Neuronal stem cell (in vitro differentiated cells): Measurements from ENCODE around the gene MRAP.

ENCODE experiments used
- DNase-seq: peaks from one replicate; pipeline ENCODE4 v3.0.0-alpha.2; 2013; ENCODE audit warnings: low spot score
- H2AFZ ChIP-seq: one replicate; pipeline ENCODE4 v1.6.1; 2013; ENCODE audit warnings: mild to moderate bottlenecking, low read length, inconsistent platforms
- H2AK5ac ChIP-seq: 2 replicates; pipeline ENCODE4 v1.6.1; 2013; ENCODE audit warnings: low read depth, mild to moderate bottlenecking, inconsistent platforms, low read length, moderate library complexity, mixed read lengths
- H2BK120ac ChIP-seq: 2 replicates; pipeline ENCODE4 v1.6.1; 2013; ENCODE audit warnings: low read depth, mild to moderate bottlenecking, inconsistent platforms, low read length, moderate library complexity, mixed read lengths
- H2BK12ac ChIP-seq: one replicate; pipeline ENCODE4 v1.6.1; 2013; ENCODE audit warnings: low read length, inconsistent platforms
- H2BK15ac ChIP-seq: 2 replicates; pipeline ENCODE4 v1.6.1; 2013; ENCODE audit warnings: mild to moderate bottlenecking, low read length, inconsistent platforms, mixed read lengths
- H2BK5ac ChIP-seq: one replicate; pipeline ENCODE4 v1.6.1; 2013; ENCODE audit warnings: inconsistent platforms, mild to moderate bottlenecking, low read length, moderate library complexity
- H3K14ac ChIP-seq: one replicate; pipeline ENCODE4 v1.6.1; 2013; ENCODE audit warnings: low read length, inconsistent platforms
- H3K18ac ChIP-seq: 2 replicates; pipeline ENCODE4 v1.6.1; 2013; ENCODE audit warnings: low read length, inconsistent platforms
- H3K23ac ChIP-seq: 2 replicates; pipeline ENCODE4 v1.6.1; 2013; ENCODE audit warnings: low read depth, mild to moderate bottlenecking, mixed read lengths, low read length, inconsistent platforms; ENCODE audit not compliant: poor library complexity
- H3K27ac ChIP-seq: replicated peaks from 3 replicates; pipeline ENCODE4 v1.5.1; 2013; ENCODE audit warnings: low read length, inconsistent platforms
- H3K27me3 ChIP-seq, 3 experiments: 2 replicates each; pipeline ENCODE4 v1.6.1; 2013; ENCODE audit warnings: low read length in 3 of 3, mild to moderate bottlenecking in 2 of 3, inconsistent platforms in 1 of 3, low read depth in 1 of 3, mixed read lengths in 1 of 3, moderate library complexity in 1 of 3; ENCODE audit not compliant: control insufficient read depth in 3 of 3, insufficient read depth in 3 of 3
- H3K36me3 ChIP-seq, 2 donors: replicated peaks in 1 of 2; 2 replicates each; pipeline ENCODE4 v1.6.1; 2013; ENCODE audit warnings: low read length in 2 of 2; ENCODE audit not compliant: control insufficient read depth in 2 of 2, insufficient read depth in 2 of 2
- H3K4ac ChIP-seq: 2 replicates; pipeline ENCODE4 v1.6.1; 2013; ENCODE audit warnings: inconsistent platforms, mild to moderate bottlenecking, low read length, moderate library complexity
- H3K4me1 ChIP-seq, 2 donors: 1 replicate in 1 of 2; 2 replicates in 1 of 2; pipeline ENCODE4 v1.6.1; 2013; ENCODE audit warnings: low read length in 2 of 2, low read depth in 1 of 2; ENCODE audit not compliant: control insufficient read depth in 2 of 2, insufficient read depth in 1 of 2
- H3K4me2 ChIP-seq: one replicate; pipeline ENCODE4 v1.6.1; 2013; ENCODE audit warnings: mild to moderate bottlenecking, low read length, inconsistent platforms; ENCODE audit not compliant: insufficient read depth, poor library complexity, severe bottlenecking
- H3K4me3 ChIP-seq, 2 donors: 2 replicates each; pipeline ENCODE4 v1.5.1; 2013; ENCODE audit warnings: low read length in 2 of 2, mild to moderate bottlenecking in 2 of 2, inconsistent platforms in 1 of 2, moderate library complexity in 1 of 2
- H3K79me1 ChIP-seq: one replicate; pipeline ENCODE4 v1.6.1; 2013; ENCODE audit warnings: low read depth, mild to moderate bottlenecking, inconsistent platforms, low read length, moderate library complexity
- H3K9ac ChIP-seq: one replicate; pipeline ENCODE4 v1.6.1; 2013; ENCODE audit warnings: mild to moderate bottlenecking, low read depth, low read length, inconsistent platforms; ENCODE audit not compliant: poor library complexity
- H3K9me3 ChIP-seq, 2 donors: replicated peaks in 1 of 2; 2 replicates each; pipeline versions ENCODE3 to v1.6.1; 2013; ENCODE audit warnings: low read length in 2 of 2, mild to moderate bottlenecking in 2 of 2, inconsistent platforms in 1 of 2, low read depth in 1 of 2, mixed read lengths in 1 of 2, moderate library complexity in 1 of 2; ENCODE audit not compliant: control insufficient read depth in 2 of 2, insufficient read depth in 1 of 2
- H4K8ac ChIP-seq: one replicate; pipeline ENCODE4 v1.6.1; 2013; ENCODE audit warnings: low read depth, mild to moderate bottlenecking, inconsistent platforms, low read length, moderate library complexity
- H4K91ac ChIP-seq: one replicate; pipeline ENCODE4 v1.6.1; 2013; ENCODE audit warnings: low read length, low read depth, mild to moderate bottlenecking, inconsistent platforms; ENCODE audit not compliant: poor library complexity
- WGBS, 2 donors: extraction: QIAGEN DNeasy Blood & Tissue Kit; methylation state at CpG; one replicate each; pipeline ENCODE4 v1.1.7; 2013; ENCODE audit warnings: missing lambda C conversion rate in 2 of 2, mixed read lengths in 1 of 2; ENCODE audit not compliant: insufficient read length in 2 of 2, insufficient replicate concordance in 1 of 2; ENCODE audit errors: extremely low coverage in 2 of 2; 5-methylcytosine and 5-hydroxymethylcytosine counted together

MRAP gene

DNA sequence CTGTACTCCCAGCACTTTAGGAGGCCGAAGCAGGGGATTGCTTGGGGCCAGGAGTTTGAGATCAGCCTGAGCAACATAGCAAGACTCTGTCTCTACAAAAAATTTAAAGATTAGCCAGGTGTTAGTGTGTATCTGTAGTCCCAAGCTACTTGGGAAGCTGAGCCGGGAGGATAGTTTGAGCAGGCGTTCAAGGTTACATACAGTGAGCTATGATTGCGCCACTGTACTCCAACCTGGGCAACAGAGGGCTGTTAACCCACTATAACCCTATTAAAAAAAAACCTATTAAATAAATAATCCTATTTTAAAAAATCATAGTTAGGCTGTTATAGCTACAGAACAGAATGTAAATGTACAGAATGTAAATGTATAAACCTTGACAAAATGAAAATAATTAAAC is 22.0 kb upstream of the MRAP start:
- no peak for DNase-seq

GRCh38 chr21:32278103-32278502 is 20.6 kb upstream of the MRAP start:
- no peak overlapping the region for H3K18ac ChIP-seq
- no peaks in the 10 kb centered on the region for H3K27me3 ChIP-seq
- no CpG with 5 or more reads among the region's 9 CpGs for WGBS, 2 donors
- no peak overlapping the region for H4K8ac ChIP-seq
- H3K9ac ChIP-seq: peak overlapping the region; percentile 95
- no peaks in the 10 kb centered on the region for H3K9me3 ChIP-seq
- no peak overlapping the region for H2BK15ac ChIP-seq
- peak overlapping the region; percentile 95 for H2AFZ ChIP-seq
- peak overlapping the region; percentile 68 for H3K4me2 ChIP-seq
- no peak overlapping the region for H2BK5ac ChIP-seq
- no peak overlapping the region for H3K23ac ChIP-seq
- H3K79me1 ChIP-seq: no peaks in the 10 kb centered on the region
- no peak overlapping the region for H2AK5ac ChIP-seq
- H3K4me1 ChIP-seq: peaks cover 2 to 4% of the 10 kb centered on the region in 2 donors
- DNase-seq: no peak
- peaks cover 4 to 26% of the 10 kb centered on the region in 2 donors for H3K36me3 ChIP-seq
- H3K27ac ChIP-seq: no peak overlapping the region
- H3K14ac ChIP-seq: no peak overlapping the region
- H4K91ac ChIP-seq: no peak overlapping the region
- H3K4ac ChIP-seq: no peak overlapping the region
- peak overlapping the region; percentile 84 to 96 for H3K4me3 ChIP-seq
- no peak overlapping the region for H2BK120ac ChIP-seq
- H2BK12ac ChIP-seq: no peak overlapping the region

More for the DNA sequence above, 22.0 kb upstream of the MRAP start:
- H3K4me3 ChIP-seq: no peak overlapping the region
- no peak overlapping the region for H2BK120ac ChIP-seq
- no peak overlapping the region for H3K9ac ChIP-seq
- no peak overlapping the region for H3K23ac ChIP-seq
- H3K4ac ChIP-seq: no peak overlapping the region
- no peak overlapping the region for H3K27ac ChIP-seq
- H3K4me1 ChIP-seq: peaks cover 2 to 4% of the 10 kb centered on the region in 2 donors
- H3K4me2 ChIP-seq: no peak overlapping the region
- no peaks in the 10 kb centered on the region for H3K9me3 ChIP-seq
- H2AK5ac ChIP-seq: no peak overlapping the region
- H4K8ac ChIP-seq: no peak overlapping the region
- H3K79me1 ChIP-seq: no peaks in the 10 kb centered on the region
- no peaks in the 10 kb centered on the region for H3K27me3 ChIP-seq
- no peak overlapping the region for H2BK15ac ChIP-seq
- H2AFZ ChIP-seq: no peak overlapping the region
- no peak overlapping the region for H2BK12ac ChIP-seq
- no peak overlapping the region for H2BK5ac ChIP-seq
- H4K91ac ChIP-seq: no peak overlapping the region
- WGBS, 2 donors: no CpG with 5 or more reads among the region's 4 CpGs
- no peak overlapping the region for H3K14ac ChIP-seq
- H3K18ac ChIP-seq: no peak overlapping the region
- H3K36me3 ChIP-seq: peaks cover 7 to 39% of the 10 kb centered on the region in 2 donors

DNA sequence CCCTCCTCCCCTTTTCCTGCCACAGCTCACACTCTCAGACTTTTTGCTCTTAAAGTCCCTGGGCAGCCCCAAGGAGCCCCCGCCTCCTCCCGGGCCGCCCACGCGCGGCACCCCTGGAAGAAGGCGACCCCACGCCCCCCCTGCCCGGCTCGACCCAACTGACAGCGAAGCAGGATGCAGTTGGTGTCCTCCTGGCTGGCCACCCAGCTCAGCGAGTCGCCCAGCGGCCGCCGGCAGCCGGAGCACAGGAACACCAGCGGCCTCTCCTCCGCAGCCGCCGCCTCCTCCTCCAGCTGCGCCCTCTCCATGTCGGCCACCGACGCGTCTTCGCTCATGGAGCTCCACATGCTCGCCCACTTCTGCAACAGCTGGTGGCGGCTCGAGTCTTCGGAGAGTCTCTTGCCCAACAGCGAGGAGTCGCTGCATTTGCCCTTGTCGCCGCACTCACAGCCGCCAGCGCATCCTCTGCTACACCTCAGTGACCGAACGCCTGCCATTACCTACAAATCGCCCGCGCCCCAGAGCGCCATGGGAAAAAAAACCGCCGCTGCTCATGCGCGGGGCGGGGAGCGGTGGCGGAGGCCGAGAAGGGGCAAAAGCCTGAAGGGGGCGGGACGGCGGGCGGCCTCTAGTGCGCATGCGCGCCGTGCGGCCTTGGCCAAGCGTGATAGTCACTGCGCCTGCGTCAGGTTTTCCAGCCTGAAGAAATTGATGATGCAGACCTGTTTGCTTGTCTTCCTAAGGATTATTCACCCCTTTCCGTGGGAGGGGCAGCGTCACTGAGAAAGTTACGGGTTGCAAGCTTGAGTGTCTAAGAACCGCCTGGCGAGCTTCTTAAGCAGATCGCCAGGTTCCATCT is 19.9 kb upstream of the MRAP start, which contains the start of gene MIS18A:
Gene MIS18A (minus strand): TSS at position 532 of the 859 bp plus-strand sequence. CDS start 35 bp downstream, at position 497.
- Histone ChIP-seq H3K9ac (peak within 1 kb of the TSS; percentile 95), H2BK12ac (no peak within 1 kb of the TSS), H3K9me3 (no peaks in the 10 kb centered on the region), H2AK5ac (peak within 1 kb of the TSS; percentile 9), H2AFZ (peak within 1 kb of the TSS; percentile 95), H3K27ac (peak within 1 kb of the TSS; percentile 71), H3K4me3 (peak within 1 kb of the TSS; percentile 84 to 96), H3K4ac (no peak within 1 kb of the TSS), H3K36me3 (peaks cover 4 to 19% of the 10 kb centered on the region in 2 donors), H2BK5ac (no peak within 1 kb of the TSS), H2BK120ac (no peak within 1 kb of the TSS), H4K8ac (no peak within 1 kb of the TSS), H4K91ac (no peak within 1 kb of the TSS), H3K79me1 (no peaks in the 10 kb centered on the region), H3K14ac (peak within 1 kb of the TSS; percentile 77), H3K4me2 (peak within 1 kb of the TSS; percentile 71), H3K4me1 (peaks cover 2 to 4% of the 10 kb centered on the region in 2 donors), H3K27me3 (no peaks in the 10 kb centered on the region), H3K23ac (peak within 1 kb of the TSS; percentile 96), H3K18ac (peak within 1 kb of the TSS; percentile 96), H2BK15ac (no peak within 1 kb of the TSS)
- peak; percentile 95 for DNase-seq
- whole genome bisulfite sequencing, 2 donors: no CpG with 5 or more reads among the region's 69 CpGs

DNA sequence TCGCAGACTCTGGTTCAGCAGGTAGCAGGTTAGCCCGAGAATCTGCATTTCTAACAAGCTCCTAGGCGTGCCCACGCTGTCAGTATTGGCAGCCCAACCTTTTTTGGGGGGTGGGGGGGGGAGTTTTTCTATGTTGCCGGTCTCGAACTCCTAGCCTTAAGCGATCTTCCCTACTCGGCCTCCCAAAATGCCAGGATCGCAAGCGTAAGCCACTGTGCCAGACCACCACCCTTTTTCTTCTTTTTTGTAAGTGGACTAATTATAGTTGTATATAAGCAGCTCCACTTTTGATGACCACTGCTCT is 19.3 kb upstream of the MRAP start:
- H2AK5ac ChIP-seq: no peak overlapping the region

More for the DNA sequence above, 19.3 kb upstream of the MRAP start:
- Histone ChIP-seq H4K8ac (no peak overlapping the region), H3K79me1 (no peaks in the 10 kb centered on the region), H3K27ac (no peak overlapping the region), H3K14ac (no peak overlapping the region), H3K27me3 (no peaks in the 10 kb centered on the region), H3K4me1 (peaks cover 2 to 4% of the 10 kb centered on the region in 2 donors), H3K36me3 (peaks cover 1 to 15% of the 10 kb centered on the region in 2 donors), H3K18ac (peak overlapping the region; percentile 44), H3K9ac (peak overlapping the region; percentile 75), H3K4me3 (peak overlapping the region; percentile 77 to 96), H3K4me2 (peak overlapping the region; percentile 71), H4K91ac (no peak overlapping the region), H2BK5ac (no peak overlapping the region), H3K9me3 (no peaks in the 10 kb centered on the region), H2BK120ac (no peak overlapping the region), H3K4ac (no peak overlapping the region), H3K23ac (no peak overlapping the region), H2BK15ac (no peak overlapping the region), H2BK12ac (no peak overlapping the region), H2AFZ (peak overlapping the region; percentile 95)
- no CpG with 5 or more reads among the region's 10 CpGs for WGBS, 2 donors
- no peak for DNase-seq
